GM19372 (cell line): ENCODE results near the gene C2orf69.
"Not testable (repeated sequence)": the region's sequence is repeated elsewhere in the genome, so short reads cannot be mapped to it uniquely, and the experiment has no call there.

Experiments
- ATAC-seq: cut with Tn5 transposase; IDR thresholded peaks from one replicate; pipeline ENCODE4 v1.9.1; 2021; ENCODE audit warnings: mild to moderate bottlenecking, low read depth, moderate library complexity; ENCODE audit not compliant: unreplicated experiment

The C2orf69 gene

DNA sequence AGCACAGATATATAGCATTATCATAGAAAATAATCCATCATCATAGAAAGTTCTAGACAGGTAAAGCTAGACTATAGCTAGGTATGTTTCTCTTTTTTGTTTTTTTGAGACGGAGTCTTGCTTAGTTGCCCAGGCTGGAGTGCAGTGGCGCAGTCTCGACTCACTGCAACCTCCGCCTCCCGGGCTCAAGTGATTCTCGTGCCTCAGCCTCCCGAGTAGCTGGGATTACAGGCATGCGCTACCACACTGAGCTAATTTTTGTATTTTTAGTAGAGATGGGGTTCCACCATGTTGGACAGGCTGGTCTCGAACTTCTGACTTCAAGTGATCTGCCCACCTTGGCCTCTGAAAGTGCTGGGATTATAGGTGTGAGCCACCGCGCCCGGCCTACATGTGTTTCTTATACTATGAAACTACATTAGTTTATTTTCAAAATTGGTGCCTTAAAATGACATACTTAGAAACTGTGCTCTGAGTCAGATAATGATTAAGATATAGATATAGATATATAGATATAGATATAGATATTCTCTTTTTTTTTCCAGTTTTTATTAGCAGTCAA is 1.5 kb downstream of the C2orf69 start:
- not testable (repeated sequence) for ATAC-seq

DNA sequence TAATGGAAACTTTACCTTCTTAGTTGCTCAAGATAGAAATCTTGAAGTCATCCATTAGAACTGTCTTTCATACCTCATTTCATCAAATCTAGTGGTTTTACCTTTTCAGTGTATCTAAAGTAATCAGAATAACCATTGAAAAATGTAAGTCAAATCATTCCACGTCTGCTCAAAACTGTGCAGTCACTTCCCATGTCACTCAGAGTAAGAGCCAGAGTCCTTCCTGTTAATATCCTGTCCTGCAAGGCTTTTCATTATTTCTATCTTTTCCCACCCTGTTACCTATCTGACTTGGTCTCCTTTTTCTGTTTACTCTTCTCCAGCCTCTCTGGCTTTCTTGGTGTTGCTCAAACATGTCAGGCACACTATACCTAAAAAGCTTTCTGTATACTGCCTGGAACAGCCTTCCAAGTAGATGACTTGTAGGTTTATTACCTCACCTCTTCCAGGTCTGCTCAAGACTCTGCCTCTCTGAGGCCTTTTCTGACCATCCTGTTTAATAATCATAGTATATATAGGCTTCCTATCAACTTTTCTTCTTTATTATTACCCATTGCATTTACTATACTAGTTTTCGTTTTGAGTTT is 3.4 kb downstream of the C2orf69 start:
- ATAC-seq, result no peak

DNA sequence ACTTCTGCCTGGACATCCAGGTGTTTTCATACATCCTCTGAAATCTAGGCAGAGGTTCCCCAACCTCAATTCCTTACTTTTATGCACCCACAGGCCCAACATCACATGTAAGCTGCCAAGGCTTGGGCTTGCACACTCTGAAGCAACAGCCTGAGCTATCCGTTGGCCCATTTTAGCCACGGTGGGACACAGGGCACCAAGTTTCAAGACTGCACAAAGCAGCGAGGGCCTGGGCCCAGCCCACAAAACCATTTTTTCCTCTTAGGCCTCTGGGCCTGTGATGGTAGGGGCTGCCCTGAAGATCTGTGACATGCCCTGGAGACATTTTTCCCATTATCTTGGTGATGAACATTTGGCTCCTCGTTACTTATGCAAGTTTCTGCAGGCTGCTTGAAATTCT is 5.9 kb downstream of the C2orf69 start:
- ATAC-seq, result no peak

DNA sequence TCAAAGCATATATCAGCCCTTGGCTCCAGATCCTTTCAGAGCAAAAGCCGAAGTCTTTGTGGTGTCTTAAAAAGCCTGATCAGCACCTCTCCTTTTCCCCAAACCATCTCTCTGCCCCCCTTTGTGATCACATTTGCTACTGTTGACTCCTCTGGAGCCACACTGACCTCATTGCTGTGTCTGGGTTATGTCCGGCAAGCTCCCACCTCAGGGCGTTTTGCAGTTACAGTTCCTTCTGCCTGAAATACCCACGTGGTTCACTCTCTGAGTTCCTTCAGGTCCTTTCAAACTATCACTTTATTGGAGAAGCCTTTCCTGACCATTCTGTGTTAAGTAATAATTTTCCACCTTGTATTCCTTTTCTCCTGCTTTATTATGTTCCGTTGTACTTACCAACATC is 11.8 kb downstream of the C2orf69 start:
- no peak for ATAC-seq

DNA sequence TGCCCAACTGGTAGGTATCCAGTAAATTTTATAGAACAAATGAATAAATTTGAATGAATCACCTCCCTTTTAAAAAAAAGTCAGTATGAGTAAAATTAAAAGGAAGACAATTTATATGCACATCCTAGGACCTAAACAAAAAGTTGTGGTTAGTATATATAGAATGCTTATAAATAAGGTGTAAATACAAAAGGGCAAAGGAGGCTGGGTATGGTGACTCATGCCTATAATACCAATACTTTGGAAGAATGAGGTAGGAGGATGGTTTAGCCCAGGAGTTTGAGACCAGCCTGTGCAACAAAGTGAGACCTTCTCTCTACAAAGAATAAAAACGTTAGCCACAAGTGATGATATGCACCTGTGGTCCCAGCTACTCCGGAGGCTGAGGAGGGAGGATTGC is 12.8 kb downstream of the C2orf69 start:
- ATAC-seq, result no peak

DNA sequence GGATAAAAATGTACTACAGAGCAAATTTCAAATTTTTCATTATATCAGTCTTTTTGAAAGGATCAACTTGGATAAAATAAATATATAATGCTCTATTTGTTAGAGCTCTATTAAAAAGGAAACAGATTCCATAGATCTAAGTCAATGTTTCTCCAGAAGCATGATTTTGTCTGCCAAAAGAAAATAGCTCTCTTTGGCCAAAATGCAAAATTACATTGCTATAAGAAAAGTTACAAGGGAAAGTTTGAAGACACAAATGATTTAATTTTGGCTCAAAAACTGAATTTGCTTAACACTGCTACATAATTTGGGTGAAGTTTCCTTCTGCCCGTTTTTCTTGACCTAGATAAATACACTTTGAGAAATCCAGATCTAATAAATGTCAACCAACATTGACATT is 15.7 kb downstream of the C2orf69 start:
- ATAC-seq, result no peak

GRCh38 chr2:199928226-199928625 is 17.1 kb downstream of the C2orf69 start:
- no peak for ATAC-seq

DNA sequence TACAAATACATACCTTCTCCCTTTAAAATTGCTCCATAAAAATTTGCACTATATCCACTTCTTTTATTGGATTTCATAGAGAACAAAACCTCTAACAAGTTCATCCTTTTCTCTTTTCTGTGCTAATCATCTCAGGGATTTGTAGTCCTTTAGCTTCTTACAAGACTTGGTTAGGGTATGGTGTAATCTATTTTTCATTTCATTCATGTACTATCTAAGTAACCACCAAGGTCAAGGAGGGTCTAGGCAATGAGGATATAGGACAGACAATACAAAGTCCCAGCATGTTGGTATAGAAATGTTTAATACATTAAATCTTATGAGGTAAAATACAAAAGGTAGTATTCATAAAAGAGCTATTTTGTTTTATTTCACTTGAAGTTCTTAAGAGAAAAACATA is 17.5 kb downstream of the C2orf69 start:
- ATAC-seq, result no peak

DNA sequence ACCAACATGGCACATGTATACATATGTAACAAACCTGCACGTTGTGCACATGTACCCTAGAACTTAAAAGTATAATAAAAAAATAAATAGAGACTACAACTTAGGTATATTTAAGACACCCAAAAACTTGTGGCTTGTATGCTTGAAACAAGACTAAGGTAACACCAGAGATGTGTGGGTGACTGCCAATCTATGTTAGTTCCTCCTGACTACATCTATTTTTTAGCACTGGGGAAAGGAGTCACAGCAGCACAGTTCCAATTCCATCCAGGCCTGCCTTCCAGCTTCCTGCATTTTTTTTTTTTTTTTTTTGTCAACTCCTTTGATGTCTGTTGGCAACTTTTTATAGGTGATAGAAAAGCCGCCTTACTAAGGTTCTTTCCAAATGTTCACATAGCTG is 18.2 kb downstream of the C2orf69 start:
- ATAC-seq, result no peak

GRCh38 chr2:199932312-199932855 is 21.3 kb downstream of the C2orf69 start:
- no peak for ATAC-seq

DNA sequence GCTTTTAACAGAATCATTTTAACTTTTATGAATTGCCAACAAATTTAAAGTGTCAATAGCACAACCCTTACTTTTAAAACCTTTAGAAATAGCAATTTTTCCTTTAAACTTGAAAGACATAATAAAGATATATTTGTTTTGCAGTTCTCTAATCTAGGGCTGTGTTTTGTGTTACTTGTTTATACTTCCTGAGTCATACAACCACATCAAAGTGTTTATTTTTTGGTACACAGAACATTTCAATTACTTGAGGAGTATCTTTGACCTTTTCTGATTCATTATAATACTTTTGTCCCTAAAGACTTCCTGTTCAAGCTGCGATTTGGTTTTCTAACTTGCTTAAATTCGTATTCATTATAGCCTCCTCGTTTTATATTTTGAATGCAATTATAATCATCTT is 22.4 kb downstream of the C2orf69 start:
- ATAC-seq, result no peak

DNA sequence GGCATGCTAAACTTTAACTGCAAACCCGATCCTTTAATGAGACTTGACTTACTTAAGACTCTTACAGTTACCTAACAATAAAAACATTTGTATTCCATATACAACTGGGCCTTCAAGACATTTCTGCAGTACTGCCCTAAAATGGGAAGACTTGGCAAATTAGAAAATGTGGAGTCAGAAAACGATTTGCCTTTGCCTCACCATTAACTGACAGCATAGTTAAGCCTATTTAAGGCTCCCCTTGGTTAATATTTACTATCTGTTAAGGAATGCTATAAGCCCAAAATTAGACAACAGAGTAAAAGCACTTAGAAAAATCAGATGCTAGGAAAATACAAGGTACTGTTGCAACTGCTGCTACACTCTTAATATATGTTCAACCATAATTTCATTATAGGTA is 25.5 kb downstream of the C2orf69 start:
- no peak for ATAC-seq

DNA sequence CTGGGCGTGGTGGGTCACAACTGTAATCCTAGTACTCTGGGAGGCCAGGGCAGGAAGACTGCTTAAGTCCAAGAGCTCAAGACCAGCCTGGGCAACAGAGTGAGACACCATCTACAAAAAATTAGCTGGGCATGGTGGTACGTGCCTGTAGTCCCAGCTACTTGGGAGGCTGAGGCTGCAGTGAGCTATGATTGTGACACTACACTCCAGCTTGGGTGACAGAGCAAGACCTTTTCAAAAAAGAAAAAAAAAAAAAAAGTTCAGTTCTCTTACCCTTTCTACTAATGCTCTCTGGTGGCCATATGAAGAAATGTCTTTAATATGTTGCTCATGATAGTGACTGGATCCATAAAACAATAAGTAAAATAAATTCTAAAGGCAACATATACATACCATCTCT is 29.3 kb downstream of the C2orf69 start:
- no peak for ATAC-seq

GRCh38 chr2:199943373-199943772 is 32.3 kb downstream of the C2orf69 start:
- ATAC-seq, result no peak

- ATAC-seq, result no peak
Observed at GRCh38 chr2:199946196-199946595, 35.1 kb downstream of the C2orf69 start.

DNA sequence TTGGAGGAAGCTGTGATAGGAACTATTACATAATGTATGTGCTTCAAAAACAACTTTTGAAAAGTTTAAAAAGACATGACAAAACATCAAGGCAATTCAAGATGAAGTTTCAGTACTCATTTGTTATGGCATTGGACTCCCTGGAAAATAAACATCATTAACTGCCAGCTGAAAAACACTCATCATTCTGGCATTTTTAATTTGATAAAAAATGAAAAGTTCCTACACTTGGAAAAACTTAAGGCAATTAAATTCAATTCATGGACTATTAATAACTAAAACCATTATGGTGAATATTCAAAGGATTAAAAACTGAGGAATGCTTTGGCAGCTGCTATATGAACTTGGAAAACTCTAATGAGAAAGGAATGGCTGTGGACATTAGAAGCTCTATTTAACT is 35.7 kb downstream of the C2orf69 start:
- ATAC-seq, result no peak

DNA sequence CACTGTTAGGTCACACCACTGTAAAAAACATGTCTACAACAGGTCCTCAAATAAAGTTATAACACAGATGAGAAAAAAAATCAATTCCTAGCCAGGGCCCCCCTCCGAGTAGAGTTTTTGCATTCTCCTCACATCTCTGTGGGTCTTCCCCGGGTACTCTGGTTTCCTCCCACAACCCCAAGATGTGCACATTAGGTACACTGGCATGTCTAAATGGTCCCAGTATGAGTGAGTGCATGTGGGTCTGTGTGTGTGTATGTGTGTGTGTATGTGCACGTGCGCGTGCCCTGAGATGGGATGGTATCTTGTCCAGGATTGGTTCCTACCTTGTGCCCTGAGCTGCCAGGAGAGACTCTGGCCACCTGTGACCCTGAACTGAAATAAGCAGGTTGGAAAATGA is 39.3 kb downstream of the C2orf69 start:
- no peak for ATAC-seq

- no peak for ATAC-seq
Observed at GRCh38 chr2:199951023-199951422, 39.9 kb downstream of the C2orf69 start.

DNA sequence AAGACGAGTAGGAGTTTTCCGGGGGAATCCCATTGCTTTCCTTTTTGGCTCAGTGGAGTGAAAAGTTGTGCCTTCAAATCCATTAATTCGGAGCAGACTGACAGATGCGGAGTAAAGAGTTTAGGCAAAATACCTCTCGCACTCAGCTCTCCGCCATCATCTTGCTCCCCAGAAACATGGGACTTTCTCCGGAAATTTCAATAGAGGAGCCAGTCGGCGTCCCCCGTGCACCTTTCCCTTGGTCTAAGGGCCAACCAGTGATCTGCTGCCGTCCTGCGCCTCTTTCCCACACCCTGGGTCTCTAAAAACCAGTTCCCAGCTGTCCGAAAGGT is 43.9 kb downstream of the C2orf69 start:
- peak; percentile 49 for ATAC-seq

DNA sequence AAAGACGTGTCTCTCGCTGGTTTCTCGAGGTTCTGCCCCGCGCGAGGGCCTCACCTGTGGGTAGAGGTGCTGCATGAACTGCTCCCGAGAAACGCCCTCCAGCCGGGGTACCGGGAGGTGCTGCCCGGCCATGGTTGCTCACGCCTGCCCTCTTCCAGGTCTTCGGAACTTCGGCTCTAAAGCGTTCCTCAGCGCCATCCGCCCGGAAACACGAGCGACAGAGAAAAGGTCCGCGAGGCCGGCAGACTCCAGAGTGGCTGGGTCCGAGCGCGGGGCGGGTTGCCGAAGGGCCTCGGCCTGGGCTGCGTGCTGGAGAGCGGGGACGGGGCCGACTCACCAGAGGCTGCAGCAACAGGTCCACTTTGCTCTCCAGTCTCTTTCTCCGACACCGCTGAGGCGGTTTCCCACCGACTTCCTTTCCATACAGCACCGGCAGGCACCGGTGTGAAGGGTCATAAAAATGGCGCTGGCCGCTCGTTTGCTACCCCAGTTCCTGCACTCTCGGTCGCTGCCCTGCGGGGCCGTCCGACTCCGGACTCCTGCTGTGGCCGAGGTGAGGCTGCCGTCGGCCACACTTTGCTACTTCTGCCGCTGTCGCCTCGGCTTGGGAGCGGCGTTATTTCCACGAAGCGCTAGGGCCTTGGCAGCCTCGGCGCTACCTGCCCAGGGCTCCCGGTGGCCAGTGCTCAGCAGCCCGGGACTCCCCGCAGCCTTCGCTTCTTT is 44.4 kb downstream of the C2orf69 start, which contains the start of the genes MAIP1 and TYW5:
Gene MAIP1 (plus strand): TSS at position 244 of the 723 bp plus-strand sequence. CDS start 217 bp downstream, at position 461.
Gene TYW5 (minus strand): TSS at position 153 of the 723 bp plus-strand sequence. CDS start 21 bp downstream, at position 132.
- peak; percentile 80 for ATAC-seq

DNA sequence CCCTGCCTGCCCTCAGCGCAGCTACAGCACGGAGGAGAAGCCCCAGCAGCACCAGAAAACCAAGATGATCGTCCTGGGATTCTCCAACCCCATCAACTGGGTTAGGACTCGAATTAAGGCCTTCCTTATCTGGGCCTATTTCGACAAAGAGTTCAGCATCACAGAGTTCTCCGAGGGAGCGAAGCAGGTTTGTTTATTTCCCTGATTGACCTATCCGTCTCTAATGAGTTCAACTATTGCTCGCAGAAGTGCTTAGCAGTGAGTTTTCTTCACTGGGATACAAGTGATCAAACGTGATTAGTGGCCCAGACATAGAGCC is 44.9 kb downstream of the C2orf69 start:
- no peak for ATAC-seq

GRCh38 chr2:199958014-199958413 is 46.9 kb downstream of the C2orf69 start:
- ATAC-seq, result no peak
